Panc1 (cell line): ENCODE results near the gene SCLY. TPM values are rescaled to one million over a fixed set of nuclear protein-coding genes. Genes with fewer than 3 reads are reported as not detected.

Source experiments
- ATAC-seq: fragments of 200-7000 bp; cut with Tn5 transposase; 2 replicates; pipeline ENCODE4 v1.9.1; 2020; ENCODE audit warnings: mild to moderate bottlenecking, moderate library complexity
- BruUV-seq: library from RNA; stranded (reverse); fragments of 400-500 nt; replicated peaks from 2 replicates; lab custom pipeline; 2021; lab: Mats Ljungman, UMichigan
- CTCF ChIA-PET: fragments of 300-600 bp; sonication (Branson Sonifier 250); formaldehyde crosslinking; loops from one replicate; lab custom pipeline; 2022; ENCODE audit warnings: antibody characterized with exemption; lab: Charles Lee
- POLR2A ChIA-PET: fragments of 300-600 bp; sonication (Branson Sonifier 250); formaldehyde crosslinking; loops from one replicate; lab custom pipeline; 2022; ENCODE audit warnings: antibody characterized with exemption; lab: Charles Lee
- DNase-seq: peaks from one replicate; pipeline ENCODE4 v3.0.0-alpha.2; 2010; ENCODE audit warnings: low read depth, low spot score
- H3K27ac ChIP-seq: 2 replicates; pipeline ENCODE4 v1.5.1; 2011; ENCODE audit warnings: mild to moderate bottlenecking, low read length, inconsistent platforms
- H3K27me3 ChIP-seq: fragments of 200-500 bp; sonication (Bioruptor generic); 2 replicates; pipeline ENCODE4 v1.6.0; 2014; ENCODE audit warnings: low read length, inconsistent platforms; ENCODE audit not compliant: control insufficient read depth, insufficient read depth
- H3K36me3 ChIP-seq: fragments of 200-500 bp; sonication (Bioruptor generic); 2 replicates; pipeline ENCODE4 v1.5.1; 2014; ENCODE audit warnings: inconsistent platforms, mild to moderate bottlenecking, low read length, moderate library complexity; ENCODE audit not compliant: control insufficient read depth, insufficient read depth
- H3K4me1 ChIP-seq: 2 replicates; pipeline ENCODE4 v1.5.1; 2011; ENCODE audit warnings: inconsistent platforms, mild to moderate bottlenecking, low read length, moderate library complexity; ENCODE audit not compliant: control insufficient read depth, insufficient read depth
- H3K4me3 ChIP-seq, 2 experiments: 2 replicates each; pipeline ENCODE4 v1.5.1; 2011 to 2012; ENCODE audit warnings: low read depth in 2 of 2, low read length in 2 of 2, mild to moderate bottlenecking in 2 of 2, inconsistent platforms in 1 of 2, moderate library complexity in 1 of 2
- H3K9me3 ChIP-seq: fragments of 200-500 bp; sonication (Bioruptor generic); 2 replicates; pipeline ENCODE4 v1.5.1; 2014; ENCODE audit warnings: low read depth, mild to moderate bottlenecking, inconsistent platforms, low read length, moderate library complexity; ENCODE audit not compliant: control insufficient read depth, insufficient read depth
- CTCF ChIP-seq: fragments of 450-650 bp; IDR thresholded peaks from 2 replicates; pipeline ENCODE4 v1.5.1; 2017; ENCODE audit warnings: mild to moderate bottlenecking
- POLR2AphosphoS5 ChIP-seq: IDR thresholded peaks from 2 replicates; pipeline ENCODE4 v1.6.1; 2012; ENCODE audit warnings: mild to moderate bottlenecking, low read depth, low read length, moderate library complexity
- REST ChIP-seq, 2 experiments: IDR thresholded peaks; 2 replicates each; pipeline ENCODE4 v1.6.1; 2011 to 2012; ENCODE audit warnings: low read depth in 2 of 2, control low read depth in 1 of 2, low read length in 1 of 2, mild to moderate bottlenecking in 1 of 2, moderate library complexity in 1 of 2; ENCODE audit not compliant: insufficient read depth in 1 of 2
- SIN3A ChIP-seq: IDR thresholded peaks from 2 replicates; pipeline ENCODE4 v1.6.1; 2012; ENCODE audit warnings: low read depth, mild to moderate bottlenecking, low read length, moderate library complexity, borderline replicate concordance; ENCODE audit not compliant: insufficient read depth
- TCF7L2 ChIP-seq: IDR thresholded peaks from 2 replicates; pipeline ENCODE4 v1.6.1; 2011; ENCODE audit warnings: mild to moderate bottlenecking, low read depth, low read length, inconsistent platforms
- in situ Hi-C: cut with HindIII; loops from 2 replicates; pipeline ENCODE4 v1.10.0; 2016; ENCODE audit warnings: low sequenced_read_pairs, low pct_unique_long_range_greater_than_20kb
- intact Hi-C: fragments of 100-400 bp; cut with micrococcal nuclease; formaldehyde crosslinking; loops from one replicate; pipeline ENCODE4 v1.10.0; 2022; ENCODE audit not compliant: unreplicated experiment
- total RNA-seq: library from RNA; stranded (reverse); gene quantifications from one replicate; pipeline ENCODE4 v1.2.1, GENCODE V29; 2021; ENCODE audit not compliant: unreplicated experiment

The SCLY gene
- total RNA-seq, 1 experiment from 2014 or later, result 31.4 TPM

GRCh38 chr2:238104691-238105371, 44.0 kb downstream of the SCLY start:
- intact Hi-C loops, result no loop called here
- DNase-seq (no peak), ATAC-seq (no peak)
- Histone ChIP-seq H3K27ac (no peak overlapping the region), H3K4me1 (peaks cover 10% of the 10 kb centered on the region), H3K27me3 (no peaks in the 10 kb centered on the region), H3K36me3 (no peaks in the 10 kb centered on the region), H3K4me3 (no peak overlapping the region), H3K9me3 (no peaks in the 10 kb centered on the region)
- CTCF ChIA-PET, result no interaction called here
- BruUV-seq, result no TSS peak
- no peak for TF ChIP-seq REST (IDR thresholded peaks at IDR 0.05; ENCODE audit: insufficient read depth in 1 of 2, low read depth in 2 of 2, low read length in 1 of 2)
- TF ChIP-seq POLR2AphosphoS5, result no peak
- no peak for TF ChIP-seq SIN3A
- no peak for TF ChIP-seq CTCF
- no peak for TF ChIP-seq TCF7L2
- POLR2A ChIA-PET, result no interaction called here
- in situ Hi-C loops, result no loop called here

GRCh38 chr2:238105506-238106338, 44.9 kb downstream of the SCLY start:
- ATAC-seq, result no peak
- POLR2A ChIA-PET, result no interaction called here
- no peaks in the 10 kb centered on the region for H3K36me3 ChIP-seq
- H3K9me3 ChIP-seq, result no peaks in the 10 kb centered on the region
- in situ Hi-C loops (no loop called here), intact Hi-C loops (no loop called here)
- CTCF ChIA-PET, result interaction anchor here (1.1 kb wide), 1 partner anchor 247 kb away, joined by 3 read pairs; no protein-coding TSS in a partner anchor
- H3K4me1 ChIP-seq, result peaks cover 10% of the 10 kb centered on the region
- TF ChIP-seq TCF7L2, result no peak
- no peak for TF ChIP-seq REST (IDR thresholded peaks at IDR 0.05; ENCODE audit: insufficient read depth in 1 of 2, low read depth in 2 of 2, low read length in 1 of 2)
- TF ChIP-seq SIN3A, result no peak
- TF ChIP-seq POLR2AphosphoS5, result no peak
- no peak for TF ChIP-seq CTCF
- H3K27me3 ChIP-seq, result no peaks in the 10 kb centered on the region
- no peak for DNase-seq
- H3K27ac ChIP-seq, result no peak overlapping the region
- BruUV-seq, result no TSS peak
- H3K4me3 ChIP-seq, result no peak overlapping the region
